Glutamatergic neuron (in vitro differentiated cells): Measurements from ENCODE around the gene AGR2. TPM values are rescaled to one million over a fixed set of nuclear protein-coding genes. Genes with fewer than 3 reads are reported as not detected.

Source experiments
- DNase-seq: peaks from one replicate; pipeline ENCODE4 v3.0.0; 2022
- H3K27ac Mint-ChIP-seq: one replicate; pipeline ENCODE4 v1.8.0; 2020; ENCODE audit warnings: mild to moderate bottlenecking, mixed read lengths, inconsistent platforms; ENCODE audit not compliant: unreplicated experiment
- H3K27me3 Mint-ChIP-seq: one replicate; pipeline ENCODE4 v1.8.0; 2020; ENCODE audit warnings: mild to moderate bottlenecking, moderate library complexity, mixed read lengths, inconsistent platforms; ENCODE audit not compliant: unreplicated experiment
- H3K36me3 Mint-ChIP-seq: one replicate; pipeline ENCODE4 v1.8.0; 2020; ENCODE audit warnings: mild to moderate bottlenecking, mixed read lengths, inconsistent platforms; ENCODE audit not compliant: unreplicated experiment
- H3K4me1 Mint-ChIP-seq: one replicate; pipeline ENCODE4 v1.8.0; 2020; ENCODE audit warnings: mild to moderate bottlenecking, low read depth, mixed read lengths, inconsistent platforms; ENCODE audit not compliant: unreplicated experiment
- H3K4me3 Mint-ChIP-seq: one replicate; pipeline ENCODE4 v1.8.0; 2020; ENCODE audit warnings: mild to moderate bottlenecking, mixed read lengths, inconsistent platforms; ENCODE audit not compliant: unreplicated experiment
- H3K9me3 Mint-ChIP-seq: one replicate; pipeline ENCODE4 v1.8.0; 2020; ENCODE audit warnings: mild to moderate bottlenecking, moderate library complexity, mixed read lengths, inconsistent platforms; ENCODE audit not compliant: unreplicated experiment
- CTCF ChIP-seq: fragments of 200-600 bp; sonication (generic); IDR thresholded peaks from one replicate; pipeline ENCODE4 v1.5.0; 2021; ENCODE audit not compliant: partially characterized antibody, unreplicated experiment
- total RNA-seq: library from RNA; stranded (reverse); fragmentation: NEBNext Ultra II Directional; extraction: Animal tissue kit (Norgen Biotek cat#: 25700); gene quantifications from one replicate; pipeline ENCODE4 v1.2.1, GENCODE V29; 2021; ENCODE audit not compliant: unreplicated experiment

Gene AGR2
- total RNA-seq, 1 donor from 2014 or later, result not detected

GRCh38 chr7:16847381-16847860 lies 42.6 kb upstream of the AGR2 start:
- no peaks in the 10 kb centered on the region for H3K4me1 Mint-ChIP-seq
- H3K9me3 Mint-ChIP-seq, result no peaks in the 10 kb centered on the region
- no peak overlapping the region for H3K4me3 Mint-ChIP-seq
- H3K27ac Mint-ChIP-seq, result no peak overlapping the region
- peaks cover 2% of the 10 kb centered on the region for H3K27me3 Mint-ChIP-seq
- H3K36me3 Mint-ChIP-seq, result no peaks in the 10 kb centered on the region
- no peak for TF ChIP-seq CTCF
- DNase-seq, result peak; percentile 15

- H3K36me3 Mint-ChIP-seq, result no peaks in the 10 kb centered on the region
- DNase-seq, result no peak
- no peak for TF ChIP-seq CTCF
- H3K4me3 Mint-ChIP-seq, result no peak overlapping the region
- H3K4me1 Mint-ChIP-seq, result no peaks in the 10 kb centered on the region
- H3K9me3 Mint-ChIP-seq, result no peaks in the 10 kb centered on the region
- H3K27ac Mint-ChIP-seq, result no peak overlapping the region
- H3K27me3 Mint-ChIP-seq, result peaks cover 2% of the 10 kb centered on the region
Measured at GRCh38 chr7:16846601-16847165, 41.9 kb upstream of the AGR2 start.

DNA sequence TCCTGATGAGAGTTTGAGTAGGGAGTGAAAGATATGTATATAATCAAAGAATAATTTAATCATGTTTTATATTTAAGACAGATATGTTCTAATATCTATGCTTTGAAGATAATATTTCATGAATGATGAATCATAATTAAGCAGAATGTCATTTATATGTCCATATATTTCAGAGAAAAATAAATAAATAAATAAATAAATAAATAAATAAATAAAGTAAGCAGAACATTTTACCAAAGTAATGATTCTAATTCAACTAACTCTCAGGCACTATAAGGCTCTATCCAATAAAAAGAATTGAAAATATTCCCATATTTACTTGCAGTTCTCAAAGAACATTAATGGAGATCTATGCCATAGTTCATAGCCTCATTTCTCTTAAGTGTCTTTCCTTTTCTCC lies 40.9 kb upstream of the AGR2 start:
- no peak overlapping the region for H3K4me3 Mint-ChIP-seq
- H3K27me3 Mint-ChIP-seq, result no peaks in the 10 kb centered on the region
- H3K27ac Mint-ChIP-seq, result no peak overlapping the region
- no peak for TF ChIP-seq CTCF
- DNase-seq, result no peak
- H3K36me3 Mint-ChIP-seq, result no peaks in the 10 kb centered on the region
- peaks cover 2% of the 10 kb centered on the region for H3K4me1 Mint-ChIP-seq
- H3K9me3 Mint-ChIP-seq, result no peaks in the 10 kb centered on the region

DNA sequence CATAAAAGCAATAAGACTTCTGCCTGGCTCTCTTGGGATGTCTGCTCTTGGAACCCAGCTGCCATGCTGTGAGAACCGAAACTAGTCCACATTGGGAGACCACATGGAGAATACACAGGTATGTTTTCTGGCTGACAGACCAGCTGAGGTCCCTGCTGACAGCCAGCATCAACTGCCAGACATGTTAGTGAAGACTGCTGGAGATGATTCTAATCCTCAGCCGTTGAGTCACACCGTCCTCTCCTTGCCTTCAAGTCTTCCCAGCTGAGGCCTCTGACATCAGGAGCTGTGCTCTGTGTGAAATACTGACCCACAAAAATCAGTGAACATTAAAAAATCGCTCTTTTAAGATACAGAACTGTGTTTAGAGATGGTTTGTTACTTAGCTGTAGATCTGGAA lies 36.9 kb upstream of the AGR2 start:
- peaks cover 2% of the 10 kb centered on the region for H3K4me1 Mint-ChIP-seq
- DNase-seq, result no peak
- no peak overlapping the region for H3K27ac Mint-ChIP-seq
- H3K9me3 Mint-ChIP-seq, result no peaks in the 10 kb centered on the region
- H3K27me3 Mint-ChIP-seq, result peaks cover 1% of the 10 kb centered on the region
- TF ChIP-seq CTCF, result no peak
- no peaks in the 10 kb centered on the region for H3K36me3 Mint-ChIP-seq
- H3K4me3 Mint-ChIP-seq, result no peak overlapping the region

DNA sequence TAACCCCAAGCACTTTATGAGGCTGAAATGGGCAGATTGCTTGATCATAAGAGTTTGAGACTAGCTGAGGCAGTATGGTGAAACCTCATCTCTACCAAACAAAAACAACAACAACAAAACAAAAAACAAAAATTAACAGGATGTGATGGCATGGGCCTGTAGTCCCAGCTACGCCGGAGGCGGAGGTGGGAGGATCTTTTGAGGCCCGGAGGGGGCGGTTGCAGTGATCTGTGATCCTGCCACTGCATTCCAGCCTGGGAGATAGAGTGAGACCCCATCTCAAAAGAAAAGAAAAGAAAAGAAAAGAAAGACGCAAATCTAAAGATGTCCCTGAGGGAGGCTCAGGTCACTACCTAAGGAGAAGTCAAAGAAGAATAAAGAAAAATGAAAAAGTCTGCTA lies 35.3 kb upstream of the AGR2 start:
- Mint-ChIP-seq H3K27me3 (peaks cover 1% of the 10 kb centered on the region), H3K9me3 (no peaks in the 10 kb centered on the region), H3K4me3 (no peak overlapping the region), H3K4me1 (peaks cover 2% of the 10 kb centered on the region), H3K27ac (no peak overlapping the region), H3K36me3 (no peaks in the 10 kb centered on the region)
- no peak for DNase-seq
- no peak for TF ChIP-seq CTCF
